Measurements from ENCODE around the gene ST8SIA5. TPM values are rescaled to one million over a fixed set of nuclear protein-coding genes. Genes with fewer than 3 reads are reported as not detected.

The ST8SIA5 gene
- total and polyA plus RNA-seq, 5 donors from 2014 or later, result not detected

DNA sequence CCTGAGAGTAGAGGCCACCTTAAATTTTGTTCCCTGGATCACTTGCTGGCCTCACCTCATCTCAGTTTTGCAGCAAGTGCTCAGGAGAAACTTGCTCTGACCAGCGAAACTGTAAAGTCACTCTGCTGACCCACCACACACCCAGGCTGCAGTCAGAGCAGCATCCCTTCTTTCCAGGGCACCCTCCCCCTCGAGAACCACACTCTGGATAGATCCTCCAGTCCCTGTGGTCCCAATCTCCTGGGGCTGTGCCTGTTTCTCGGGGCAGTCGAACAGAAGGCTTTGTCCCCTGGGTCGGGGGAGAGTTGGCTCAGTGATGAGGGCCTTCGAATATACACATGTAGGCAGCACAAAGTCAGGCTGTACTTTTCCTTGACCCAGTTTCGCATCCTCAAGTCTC is 18.4 kb downstream of the ST8SIA5 start:
- DNase-seq (no peak), ATAC-seq (ENCODE audit: low read depth in 2 of 2) (no peak)
- no peaks in the 10 kb centered on the region for H3K36me3 ChIP-seq (ENCODE audit: control insufficient read depth, insufficient read depth, low read length)
- Mint-ChIP-seq H3K9me3 (peaks cover 0 to 6% (median 0%) of the 10 kb centered on the region in 7 donors), H3K27me3 (peaks cover 19% of the 10 kb centered on the region), H3K36me3 (peaks cover 4% of the 10 kb centered on the region), H3K4me1 (no peaks in the 10 kb centered on the region), H3K27ac (no peak overlapping the region), H3K4me3 (no peak overlapping the region)
- H3K9me3 ChIP-seq (ENCODE audit: control insufficient read depth in 2 of 2, low read length in 2 of 2), result no peaks in the 10 kb centered on the region
- no peaks in the 10 kb centered on the region for H3K27me3 ChIP-seq (ENCODE audit: control insufficient read depth, insufficient read depth, low read length)
- no peaks in the 10 kb centered on the region for H3K4me1 ChIP-seq (ENCODE audit: control insufficient read depth, insufficient read depth, low read length, poor library complexity, severe bottlenecking)
- H3K4me3 ChIP-seq (ENCODE audit: low read depth, low read length), result no peak overlapping the region
- no peak overlapping the region for H3K27ac ChIP-seq (ENCODE audit: insufficient read depth, low read length, poor library complexity, severe bottlenecking)

DNA sequence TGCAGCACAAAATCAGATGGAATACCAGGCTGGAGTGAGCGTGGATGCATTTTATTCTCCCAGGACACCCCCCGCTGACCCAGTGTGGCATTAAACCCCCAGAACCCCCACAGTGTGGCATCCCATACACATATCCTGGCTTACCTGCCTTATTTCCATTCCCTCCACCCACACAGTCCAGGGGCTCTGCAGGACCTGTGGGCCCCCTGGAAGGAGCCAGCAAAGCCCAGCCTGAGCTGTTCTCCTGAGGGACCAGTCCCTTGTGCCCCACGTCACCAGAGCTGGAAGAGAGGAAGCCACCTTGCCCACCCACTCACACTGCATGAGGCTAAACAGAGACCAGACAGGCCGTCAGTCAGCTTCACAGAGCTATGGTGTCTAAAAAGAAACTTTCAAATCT is 20.1 kb downstream of the ST8SIA5 start:
- H3K27ac Mint-ChIP-seq, result no peak overlapping the region
- DNase-seq, result no peak
- no peaks in the 10 kb centered on the region for H3K36me3 ChIP-seq (ENCODE audit: control insufficient read depth, insufficient read depth, low read length)
- H3K9me3 ChIP-seq (ENCODE audit: control insufficient read depth in 2 of 2, low read length in 2 of 2), result no peaks in the 10 kb centered on the region
- no peak for ATAC-seq (ENCODE audit: low read depth in 2 of 2)
- no peaks in the 10 kb centered on the region for H3K4me1 ChIP-seq (ENCODE audit: control insufficient read depth, insufficient read depth, low read length, poor library complexity, severe bottlenecking)
- H3K4me3 Mint-ChIP-seq, result no peak overlapping the region
- no peak overlapping the region for H3K4me3 ChIP-seq (ENCODE audit: low read depth, low read length)
- no peak overlapping the region for H3K27ac ChIP-seq (ENCODE audit: insufficient read depth, low read length, poor library complexity, severe bottlenecking)
- no peaks in the 10 kb centered on the region for H3K27me3 ChIP-seq (ENCODE audit: control insufficient read depth, insufficient read depth, low read length)
- peaks cover 19% of the 10 kb centered on the region for H3K27me3 Mint-ChIP-seq
- H3K36me3 Mint-ChIP-seq, result peaks cover 4% of the 10 kb centered on the region
- no peaks in the 10 kb centered on the region for H3K4me1 Mint-ChIP-seq
- peaks cover 0 to 4% (median under 1%) of the 10 kb centered on the region in 7 donors for H3K9me3 Mint-ChIP-seq

- DNase-seq, result no peak
- H3K27ac Mint-ChIP-seq, result no peak overlapping the region
- H3K27me3 Mint-ChIP-seq, result peaks cover 19% of the 10 kb centered on the region
- H3K36me3 Mint-ChIP-seq, result peaks cover 4% of the 10 kb centered on the region
- Histone ChIP-seq H3K9me3 (ENCODE audit: control insufficient read depth in 2 of 2, low read length in 2 of 2) (no peaks in the 10 kb centered on the region), H3K36me3 (ENCODE audit: control insufficient read depth, insufficient read depth, low read length) (no peaks in the 10 kb centered on the region), H3K4me1 (ENCODE audit: control insufficient read depth, insufficient read depth, low read length, poor library complexity, severe bottlenecking) (no peaks in the 10 kb centered on the region), H3K4me3 (ENCODE audit: low read depth, low read length) (no peak overlapping the region), H3K27me3 (ENCODE audit: control insufficient read depth, insufficient read depth, low read length) (no peaks in the 10 kb centered on the region), H3K27ac (ENCODE audit: insufficient read depth, low read length, poor library complexity, severe bottlenecking) (no peak overlapping the region)
- H3K9me3 Mint-ChIP-seq, result peaks cover 0 to 8% (median 3%) of the 10 kb centered on the region in 7 donors
- ATAC-seq (ENCODE audit: low read depth in 2 of 2), result no peak
- H3K4me1 Mint-ChIP-seq, result no peaks in the 10 kb centered on the region
- no peak overlapping the region for H3K4me3 Mint-ChIP-seq
Measured at GRCh38 chr18:46736135-46736534, 20.7 kb downstream of the ST8SIA5 start.

- H3K36me3 Mint-ChIP-seq, result peaks cover 3% of the 10 kb centered on the region
Measured at GRCh38 chr18:46734981-46735380, 21.9 kb downstream of the ST8SIA5 start.

DNA sequence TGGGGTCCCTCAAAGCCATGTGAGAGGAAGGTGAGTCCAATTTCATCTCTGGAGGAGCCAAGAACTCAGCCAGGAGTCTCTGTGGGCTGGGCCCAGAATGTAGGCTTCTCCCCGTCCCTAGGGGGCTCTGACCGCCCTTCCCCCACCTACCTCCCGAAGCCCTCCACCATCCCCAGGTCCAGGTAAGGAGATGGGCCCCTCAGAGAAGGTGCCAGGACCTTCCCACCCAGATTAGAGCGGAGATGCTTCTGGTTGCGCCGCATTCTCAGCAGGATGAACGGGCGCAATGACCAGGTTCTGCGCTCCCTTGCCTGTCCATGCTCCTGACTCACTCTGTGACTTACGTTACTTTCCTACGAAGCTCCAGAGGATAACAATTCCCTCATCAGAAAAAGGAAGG is 23.0 kb downstream of the ST8SIA5 start:
- Mint-ChIP-seq H3K27me3 (peaks cover 16% of the 10 kb centered on the region), H3K4me1 (no peaks in the 10 kb centered on the region)

More at GRCh38 chr18:46734981-46735380, 21.9 kb downstream of the ST8SIA5 start:
- no peak overlapping the region for H3K4me3 Mint-ChIP-seq
- H3K27ac Mint-ChIP-seq, result no peak overlapping the region
- Histone ChIP-seq H3K27ac (ENCODE audit: insufficient read depth, low read length, poor library complexity, severe bottlenecking) (no peak overlapping the region), H3K36me3 (ENCODE audit: control insufficient read depth, insufficient read depth, low read length) (no peaks in the 10 kb centered on the region), H3K27me3 (ENCODE audit: control insufficient read depth, insufficient read depth, low read length) (no peaks in the 10 kb centered on the region), H3K9me3 (ENCODE audit: control insufficient read depth in 2 of 2, low read length in 2 of 2) (peaks cover 4 to 8% of the 10 kb centered on the region in 2 experiments), H3K4me1 (ENCODE audit: control insufficient read depth, insufficient read depth, low read length, poor library complexity, severe bottlenecking) (no peaks in the 10 kb centered on the region), H3K4me3 (ENCODE audit: low read depth, low read length) (no peak overlapping the region)
- ATAC-seq (ENCODE audit: low read depth in 2 of 2) (no peak), DNase-seq (no peak)
- peaks cover 19% of the 10 kb centered on the region for H3K27me3 Mint-ChIP-seq
- H3K4me1 Mint-ChIP-seq, result no peaks in the 10 kb centered on the region
- H3K9me3 Mint-ChIP-seq, result peaks cover 0 to 14% (median 3%) of the 10 kb centered on the region in 7 donors

GRCh38 chr18:46732801-46733200 is 24.1 kb downstream of the ST8SIA5 start:
- H3K36me3 Mint-ChIP-seq, result no peaks in the 10 kb centered on the region
- ATAC-seq (ENCODE audit: low read depth in 2 of 2) (no peak), DNase-seq (no peak)
- H3K9me3 Mint-ChIP-seq, result peaks cover 0 to 22% (median 4%) of the 10 kb centered on the region in 7 donors
- Histone ChIP-seq H3K36me3 (ENCODE audit: control insufficient read depth, insufficient read depth, low read length) (no peaks in the 10 kb centered on the region), H3K27ac (ENCODE audit: insufficient read depth, low read length, poor library complexity, severe bottlenecking) (no peak overlapping the region), H3K4me3 (ENCODE audit: low read depth, low read length) (no peak overlapping the region), H3K27me3 (ENCODE audit: control insufficient read depth, insufficient read depth, low read length) (no peaks in the 10 kb centered on the region), H3K9me3 (ENCODE audit: control insufficient read depth in 2 of 2, low read length in 2 of 2) (peaks cover 6 to 14% of the 10 kb centered on the region in 2 experiments), H3K4me1 (ENCODE audit: control insufficient read depth, insufficient read depth, low read length, poor library complexity, severe bottlenecking) (no peaks in the 10 kb centered on the region)
- H3K4me1 Mint-ChIP-seq, result no peaks in the 10 kb centered on the region
- no peak overlapping the region for H3K27ac Mint-ChIP-seq
- H3K27me3 Mint-ChIP-seq, result peaks cover 8% of the 10 kb centered on the region
- no peak overlapping the region for H3K4me3 Mint-ChIP-seq

More for the DNA sequence above, 23.0 kb downstream of the ST8SIA5 start:
- Histone ChIP-seq H3K27me3 (ENCODE audit: control insufficient read depth, insufficient read depth, low read length) (no peaks in the 10 kb centered on the region), H3K4me1 (ENCODE audit: control insufficient read depth, insufficient read depth, low read length, poor library complexity, severe bottlenecking) (no peaks in the 10 kb centered on the region), H3K27ac (ENCODE audit: insufficient read depth, low read length, poor library complexity, severe bottlenecking) (no peak overlapping the region), H3K36me3 (ENCODE audit: control insufficient read depth, insufficient read depth, low read length) (no peaks in the 10 kb centered on the region), H3K9me3 (ENCODE audit: control insufficient read depth in 2 of 2, low read length in 2 of 2) (peaks cover 6 to 14% of the 10 kb centered on the region in 2 experiments), H3K4me3 (ENCODE audit: low read depth, low read length) (no peak overlapping the region)
- Mint-ChIP-seq H3K36me3 (no peaks in the 10 kb centered on the region), H3K9me3 (peaks cover 0 to 22% (median 3%) of the 10 kb centered on the region in 7 donors), H3K4me3 (no peak overlapping the region), H3K27ac (no peak overlapping the region)
- ATAC-seq (ENCODE audit: low read depth in 2 of 2) (no peak), DNase-seq (no peak)

DNA sequence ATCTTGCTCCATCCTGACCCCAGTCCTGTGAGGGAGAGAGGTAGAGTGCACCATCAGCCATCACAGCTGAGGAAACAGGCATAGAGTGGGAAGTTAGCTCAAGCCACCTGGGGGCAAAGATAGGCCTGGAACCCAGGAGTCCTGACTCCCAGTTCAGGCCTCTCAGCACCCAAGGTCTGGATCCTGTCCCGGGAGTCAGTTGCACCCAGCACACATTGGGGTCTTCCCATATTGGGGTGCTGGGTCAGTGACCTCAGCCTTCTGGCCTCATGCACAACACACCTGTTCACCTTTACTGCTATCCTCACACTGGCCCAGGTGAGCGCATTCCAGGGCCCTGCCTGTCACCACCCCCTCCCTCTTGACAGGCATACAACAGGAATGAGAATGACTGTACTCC is 24.7 kb downstream of the ST8SIA5 start:
- H3K27ac ChIP-seq (ENCODE audit: insufficient read depth, low read length, poor library complexity, severe bottlenecking), result no peak overlapping the region
- H3K9me3 ChIP-seq (ENCODE audit: control insufficient read depth in 2 of 2, low read length in 2 of 2), result peaks cover 6 to 14% of the 10 kb centered on the region in 2 experiments
- no peak for ATAC-seq (ENCODE audit: low read depth in 2 of 2)
- no peaks in the 10 kb centered on the region for H3K4me1 ChIP-seq (ENCODE audit: control insufficient read depth, insufficient read depth, low read length, poor library complexity, severe bottlenecking)
- Mint-ChIP-seq H3K27me3 (peaks cover 7% of the 10 kb centered on the region), H3K36me3 (no peaks in the 10 kb centered on the region), H3K9me3 (peaks cover 0 to 22% (median 4%) of the 10 kb centered on the region in 7 donors), H3K4me3 (no peak overlapping the region), H3K4me1 (no peaks in the 10 kb centered on the region), H3K27ac (no peak overlapping the region)
- no peak for DNase-seq
- H3K27me3 ChIP-seq (ENCODE audit: control insufficient read depth, insufficient read depth, low read length), result no peaks in the 10 kb centered on the region
- H3K36me3 ChIP-seq (ENCODE audit: control insufficient read depth, insufficient read depth, low read length), result no peaks in the 10 kb centered on the region
- H3K4me3 ChIP-seq (ENCODE audit: low read depth, low read length), result no peak overlapping the region

DNA sequence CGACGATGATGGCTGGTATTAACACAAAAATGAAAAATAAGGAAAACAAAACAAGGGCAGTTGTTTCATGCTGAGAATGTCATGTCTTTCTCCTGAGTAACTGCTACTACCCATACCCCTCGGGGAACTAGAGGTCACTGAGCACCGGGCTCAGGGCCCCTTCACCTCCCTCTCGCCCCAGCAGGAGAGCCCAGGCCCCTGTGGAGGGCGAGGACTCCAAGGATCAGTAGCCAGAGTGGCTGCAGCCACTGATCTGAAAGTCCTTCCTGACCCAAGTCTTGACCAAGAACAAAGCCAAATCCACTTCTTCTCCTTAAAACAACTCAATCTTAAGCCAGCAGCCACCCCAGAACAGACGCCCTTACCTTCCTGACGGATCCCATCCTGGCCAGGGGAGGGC is 25.5 kb downstream of the ST8SIA5 start:
- ATAC-seq (ENCODE audit: low read depth in 2 of 2) (no peak), DNase-seq (no peak)
- Histone ChIP-seq H3K4me1 (ENCODE audit: control insufficient read depth, insufficient read depth, low read length, poor library complexity, severe bottlenecking) (no peaks in the 10 kb centered on the region), H3K36me3 (ENCODE audit: control insufficient read depth, insufficient read depth, low read length) (no peaks in the 10 kb centered on the region), H3K4me3 (ENCODE audit: low read depth, low read length) (no peak overlapping the region), H3K27me3 (ENCODE audit: control insufficient read depth, insufficient read depth, low read length) (no peaks in the 10 kb centered on the region), H3K9me3 (ENCODE audit: control insufficient read depth in 2 of 2, low read length in 2 of 2) (peaks cover 6 to 14% of the 10 kb centered on the region in 2 experiments), H3K27ac (ENCODE audit: insufficient read depth, low read length, poor library complexity, severe bottlenecking) (no peak overlapping the region)
- Mint-ChIP-seq H3K4me3 (no peak overlapping the region), H3K4me1 (no peaks in the 10 kb centered on the region), H3K36me3 (no peaks in the 10 kb centered on the region), H3K27me3 (peaks cover 7% of the 10 kb centered on the region), H3K27ac (no peak overlapping the region), H3K9me3 (peaks cover 0 to 22% (median 4%) of the 10 kb centered on the region in 7 donors)

Measured in CD4-positive, CD25-positive, alpha-beta regulatory T cell (primary cell).